HEK293 (cell line): ENCODE data around the gene BCAN.
"Not testable (repeated sequence)": the region's sequence is repeated elsewhere in the genome, so short reads cannot be mapped to it uniquely, and the experiment has no call there.

ENCODE experiments used
- CTCF ChIP-seq: fragments of 450-650 bp; formaldehyde crosslinking; IDR thresholded peaks from 2 replicates; pipeline ENCODE4 v1.5.1; 2016; ENCODE audit warnings: missing biosample characterization, missing genetic modification characterization
- ZSCAN30 ChIP-seq: fragments of 450-650 bp; IDR thresholded peaks from 2 replicates; pipeline ENCODE4 v1.5.1; 2018; ENCODE audit warnings: missing biosample characterization, mild to moderate bottlenecking, missing genetic modification characterization, moderate library complexity
- TF ChIP-seq, protein P1 (sequence below): fragments of 450-650 bp; formaldehyde crosslinking; IDR thresholded peaks from 2 replicates; pipeline ENCODE4 v1.5.1; 2016; ENCODE audit warnings: missing biosample characterization, missing genetic modification characterization

DNA sequence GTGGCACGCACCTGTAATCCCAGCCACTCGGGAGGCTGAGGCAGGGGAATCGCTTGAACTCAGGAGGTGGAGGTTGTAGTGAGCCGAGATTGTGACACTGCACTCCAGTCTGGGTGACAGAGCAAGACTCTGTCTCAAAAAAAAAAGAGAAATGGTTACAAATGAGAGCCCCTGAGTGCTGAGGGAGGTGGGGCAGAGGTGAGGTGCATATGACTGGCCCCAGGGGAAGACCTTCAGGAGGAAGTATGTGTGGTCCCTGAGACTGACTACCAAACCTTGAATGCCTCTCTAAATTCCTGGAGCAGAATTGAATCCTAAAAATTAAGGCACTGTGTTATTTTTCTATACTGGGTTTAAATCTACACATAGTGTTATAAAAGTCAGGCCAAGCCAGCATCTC, 34.6 kb upstream of the BCAN start:
- not testable (repeated sequence) for TF ChIP-seq ZSCAN30, CTCF (tag by site-specific recombination)
- TF ChIP-seq, protein P1, sequence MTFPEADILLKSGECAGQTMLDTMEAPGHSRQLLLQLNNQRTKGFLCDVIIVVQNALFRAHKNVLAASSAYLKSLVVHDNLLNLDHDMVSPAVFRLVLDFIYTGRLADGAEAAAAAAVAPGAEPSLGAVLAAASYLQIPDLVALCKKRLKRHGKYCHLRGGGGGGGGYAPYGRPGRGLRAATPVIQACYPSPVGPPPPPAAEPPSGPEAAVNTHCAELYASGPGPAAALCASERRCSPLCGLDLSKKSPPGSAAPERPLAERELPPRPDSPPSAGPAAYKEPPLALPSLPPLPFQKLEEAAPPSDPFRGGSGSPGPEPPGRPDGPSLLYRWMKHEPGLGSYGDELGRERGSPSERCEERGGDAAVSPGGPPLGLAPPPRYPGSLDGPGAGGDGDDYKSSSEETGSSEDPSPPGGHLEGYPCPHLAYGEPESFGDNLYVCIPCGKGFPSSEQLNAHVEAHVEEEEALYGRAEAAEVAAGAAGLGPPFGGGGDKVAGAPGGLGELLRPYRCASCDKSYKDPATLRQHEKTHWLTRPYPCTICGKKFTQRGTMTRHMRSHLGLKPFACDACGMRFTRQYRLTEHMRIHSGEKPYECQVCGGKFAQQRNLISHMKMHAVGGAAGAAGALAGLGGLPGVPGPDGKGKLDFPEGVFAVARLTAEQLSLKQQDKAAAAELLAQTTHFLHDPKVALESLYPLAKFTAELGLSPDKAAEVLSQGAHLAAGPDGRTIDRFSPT (tag by site-specific recombination): not testable (repeated sequence)
